Forelimb muscle (tissue), 1 donor: ENCODE measurements around the gene MTTP. TPM values are rescaled to one million over a fixed set of nuclear protein-coding genes. Genes with fewer than 3 reads are reported as not detected.
"Not testable (repeated sequence)": the region's sequence is repeated elsewhere in the genome, so short reads cannot be mapped to it uniquely, and the experiment has no call there.

Experiments
- DNase-seq: peaks from one replicate; pipeline ENCODE4 v3.0.0-alpha.2; 2013; ENCODE audit warnings: low read depth
- polyA plus RNA-seq: library from polyadenylated mRNA; unstranded; fragments of 120-200 nt; gene quantifications from one replicate; pipeline ENCODE4 v1.2.1, GENCODE V29; 2013; ENCODE audit not compliant: insufficient read length

The MTTP gene
- polyA plus RNA-seq, result 1.5 TPM

GRCh38 chr4:99574530-99575324, at the start of gene MTTP:
TSS of gene MTTP (plus strand) at chr4:99574824. CDS start at chr4:99574910, 86 bp downstream.
- DNase-seq, result no peak

- no peak for DNase-seq
Measured at GRCh38 chr4:99529228-99529627, 45.4 kb upstream of the MTTP start.

- no peak for DNase-seq
Measured at GRCh38 chr4:99529956-99530355, 44.7 kb upstream of the MTTP start.

GRCh38 chr4:99534699-99535098, 39.9 kb upstream of the MTTP start:
- not testable (repeated sequence) for DNase-seq

GRCh38 chr4:99536271-99536670, 38.4 kb upstream of the MTTP start:
- DNase-seq, result no peak

GRCh38 chr4:99536848-99537247, 37.8 kb upstream of the MTTP start:
- no peak for DNase-seq

- no peak for DNase-seq
Measured at GRCh38 chr4:99537674-99538073, 37.0 kb upstream of the MTTP start.

GRCh38 chr4:99540277-99540939, 34.2 kb upstream of the MTTP start:
- no peak for DNase-seq

GRCh38 chr4:99552872-99553271, 21.8 kb upstream of the MTTP start:
- DNase-seq, result no peak

- DNase-seq, result peak; percentile 95
Measured at GRCh38 chr4:99563310-99564186, 11.1 kb upstream of the MTTP start, which contains the start of gene TRMT10A. TSS of gene TRMT10A (minus strand) at chr4:99564039. CDS start at chr4:99559338, 4,701 bp downstream.

- DNase-seq, result no peak
Measured at GRCh38 chr4:99564921-99565320, 9.7 kb upstream of the MTTP start.

- DNase-seq, result no peak
Measured at GRCh38 chr4:99571883-99572282, 2.7 kb upstream of the MTTP start.

- DNase-seq, result no peak
Measured at GRCh38 chr4:99572527-99573240, 1.9 kb upstream of the MTTP start.

GRCh38 chr4:99573735-99574368, 772 bp upstream of the MTTP start:
- no peak for DNase-seq

- no peak for DNase-seq
Measured at GRCh38 chr4:99578714-99579113, 4.1 kb downstream of the MTTP start.

- DNase-seq, result no peak
Measured at GRCh38 chr4:99585516-99585915, 10.9 kb downstream of the MTTP start.

GRCh38 chr4:99586322-99586721, 11.7 kb downstream of the MTTP start:
- no peak for DNase-seq

- no peak for DNase-seq
Measured at GRCh38 chr4:99586797-99587196, 12.2 kb downstream of the MTTP start.

GRCh38 chr4:99587309-99587708, 12.7 kb downstream of the MTTP start:
- no peak for DNase-seq

- DNase-seq, result no peak
Measured at GRCh38 chr4:99587803-99588202, 13.2 kb downstream of the MTTP start.

GRCh38 chr4:99591757-99592156, 17.1 kb downstream of the MTTP start:
- no peak for DNase-seq
